Measurements from ENCODE around the gene ADPRM. TPM values are rescaled to one million over a fixed set of nuclear protein-coding genes. Genes with fewer than 3 reads are reported as not detected.

The ADPRM gene
- polyA plus RNA-seq, 1 of the 3 experiments (the other 2 are of a cell fraction), result 7.6 TPM

- Histone ChIP-seq H3K9ac (no peak overlapping the region), H3K36me3 (replicated peaks in 1 of 2; ENCODE audit: control insufficient read depth in 1 of 2, insufficient read depth in 2 of 2, low read length in 1 of 2) (no peaks in the 10 kb centered on the region), H3K4me3 (ENCODE audit: low read depth in 2 of 2, low read length in 1 of 2) (no peak overlapping the region), H3K27me3 (ENCODE audit: insufficient read depth) (no peaks in the 10 kb centered on the region; the same call in 1 of the 2 replicates), H3K27ac (ENCODE audit: low read depth in 2 of 2, low read length in 1 of 2) (no peak overlapping the region), H3K4me2 (no peak overlapping the region), H2AFZ (ENCODE audit: low read depth) (no peak overlapping the region), H3F3A (replicated peaks; ENCODE audit: insufficient read depth) (no peaks in the 10 kb centered on the region), H3K4me1 (ENCODE audit: control insufficient read depth in 1 of 2, insufficient read depth in 2 of 2, low read depth in 1 of 2, low read length in 1 of 2) (peaks cover 0 to 16% of the 10 kb centered on the region in 2 experiments; a peak in 1 of 4 replicates), H3K9me2 (no peaks in the 10 kb centered on the region), H3K9me3 (no peaks in the 10 kb centered on the region), H4K20me1 (ENCODE audit: insufficient read depth) (no peaks in the 10 kb centered on the region), H3K79me2 (ENCODE audit: insufficient read depth) (no peaks in the 10 kb centered on the region)
- POLR2A ChIA-PET, result no interaction called here
- whole genome bisulfite sequencing (ENCODE audit: low lambda C conversion rate), result 53% methylated on average over 5 of the region's 5 CpGs
- CTCF ChIA-PET, result interaction anchor here (2.0 to 8.5 kb wide), 3 partner anchors 15 to 107 kb away, joined by 17 to 165 read pairs (median 21); no protein-coding TSS in a partner anchor
- no peak for DNase-seq
- no peak for TF ChIP-seq SIN3A (IDR thresholded peaks at IDR 0.05; ENCODE audit: borderline replicate concordance, low read depth, low read length)
- TF ChIP-seq ELF1 (IDR thresholded peaks at IDR 0.05), result no peak
- no peak for TF ChIP-seq RCOR1 (IDR thresholded peaks at IDR 0.05; ENCODE audit: low read length)
- no peak for TF ChIP-seq NFIC (IDR thresholded peaks at IDR 0.05; ENCODE audit: borderline replicate concordance)
- no peak for TF ChIP-seq IRF3 (IDR thresholded peaks at IDR 0.05; ENCODE audit: low read depth, low read length)
- no peak for TF ChIP-seq RFX5 (IDR thresholded peaks at IDR 0.05; ENCODE audit: low read length)
- TF ChIP-seq RAD21 (IDR thresholded peaks at IDR 0.05; ENCODE audit: low read length), result no peak
- no peak for TF ChIP-seq GATA2 (CRISPR knock-in tag; IDR thresholded peaks at IDR 0.05)
- TF ChIP-seq TEAD4 (IDR thresholded peaks at IDR 0.05; ENCODE audit: borderline replicate concordance, insufficient read depth), result no peak
- TF ChIP-seq FOSL2 (IDR thresholded peaks at IDR 0.05; ENCODE audit: borderline replicate concordance, low read depth), result no peak
- TF ChIP-seq GABPA (IDR thresholded peaks at IDR 0.05; ENCODE audit: low read depth), result no peak
- no peak for TF ChIP-seq EP300 (IDR thresholded peaks at IDR 0.05; ENCODE audit: borderline replicate concordance in 1 of 2, low read depth in 1 of 2, low read length in 1 of 2)
- TF ChIP-seq TAF1 (IDR thresholded peaks at IDR 0.05; ENCODE audit: borderline replicate concordance, low read depth, low read length), result no peak
- TF ChIP-seq EZH2phosphoT487 (IDR thresholded peaks at IDR 0.05; ENCODE audit: borderline replicate concordance, low read depth), result no peak
- no peak for TF ChIP-seq SMC3 (IDR thresholded peaks at IDR 0.05; ENCODE audit: low read depth, low read length)
- no peak for TF ChIP-seq RXRA (IDR thresholded peaks at IDR 0.05; ENCODE audit: borderline replicate concordance, low read depth)
- no peak for TF ChIP-seq JUND (IDR thresholded peaks at IDR 0.05)
- TF ChIP-seq PBX3 (IDR thresholded peaks at IDR 0.05), result no peak
These were observed 41.3 kb downstream of the ADPRM start for GRCh38 chr17:10738521-10739258.
